Astrocyte (in vitro differentiated cells and primary cell): ENCODE data around the gene PRR5. TPM values are rescaled to one million over a fixed set of nuclear protein-coding genes. Genes with fewer than 3 reads are reported as not detected.

Source experiments
- DNase-seq: peaks from one replicate; pipeline ENCODE4 v3.0.0-alpha.2; 2010; ENCODE audit warnings: low read depth
- FAIRE-seq: peaks from 2 replicates; lab custom pipeline; 2011; peaks lifted over from hg19 to GRCh38; lab: Jason Lieb, UNC
- H2AFZ ChIP-seq: 2 replicates; pipeline ENCODE4 v1.6.0; 2012; ENCODE audit warnings: low read depth, low read length, inconsistent platforms
- H3K27ac ChIP-seq: 2 replicates; pipeline ENCODE4 v1.5.1; 2011; ENCODE audit warnings: low read depth, low read length, inconsistent platforms
- H3K27me3 ChIP-seq: 2 replicates; pipeline ENCODE4 v1.6.0; 2011; ENCODE audit warnings: low read length, inconsistent platforms; ENCODE audit not compliant: insufficient read depth
- H3K36me3 ChIP-seq: 2 replicates; pipeline ENCODE4 v1.5.1; 2011; ENCODE audit warnings: low read length, inconsistent platforms; ENCODE audit not compliant: insufficient read depth
- H3K4me1 ChIP-seq: 2 replicates; pipeline ENCODE4 v1.5.1; 2011; ENCODE audit warnings: low read length, inconsistent platforms; ENCODE audit not compliant: insufficient read depth
- H3K4me2 ChIP-seq: 2 replicates; pipeline ENCODE4 v1.6.0; 2012; ENCODE audit warnings: low read length, inconsistent platforms
- H3K4me3 ChIP-seq: 2 replicates; pipeline ENCODE4 v1.5.1; 2011; ENCODE audit warnings: low read depth, mild to moderate bottlenecking, low read length, inconsistent platforms; ENCODE audit not compliant: insufficient read depth
- H3K79me2 ChIP-seq: 2 replicates; pipeline ENCODE4 v1.6.0; 2012; ENCODE audit warnings: mild to moderate bottlenecking, low read length, inconsistent platforms; ENCODE audit not compliant: insufficient read depth
- H3K9ac ChIP-seq: 2 replicates; pipeline ENCODE4 v1.6.0; 2012; ENCODE audit warnings: mild to moderate bottlenecking, low read length, inconsistent platforms
- H3K9me3 ChIP-seq: 2 replicates; pipeline ENCODE4 v1.5.1; 2012; ENCODE audit warnings: low read depth, mild to moderate bottlenecking, low read length, inconsistent platforms; ENCODE audit not compliant: insufficient read depth
- H4K20me1 ChIP-seq: 2 replicates; pipeline ENCODE4 v1.6.0; 2012; ENCODE audit warnings: low read length, inconsistent platforms; ENCODE audit not compliant: insufficient read depth
- H3K27ac Mint-ChIP-seq: one replicate; pipeline ENCODE4 v1.8.0; 2021; ENCODE audit warnings: mild to moderate bottlenecking, mixed read lengths; ENCODE audit not compliant: unreplicated experiment
- H3K27me3 Mint-ChIP-seq: one replicate; pipeline ENCODE4 v1.8.0; 2021; ENCODE audit warnings: low read depth, mixed read lengths; ENCODE audit not compliant: unreplicated experiment
- H3K36me3 Mint-ChIP-seq: one replicate; pipeline ENCODE4 v1.8.0; 2021; ENCODE audit warnings: low read depth, mixed read lengths; ENCODE audit not compliant: unreplicated experiment
- H3K4me1 Mint-ChIP-seq: one replicate; pipeline ENCODE4 v1.8.0; 2021; ENCODE audit warnings: low read depth, mixed read lengths; ENCODE audit not compliant: unreplicated experiment
- H3K4me3 Mint-ChIP-seq: one replicate; pipeline ENCODE4 v1.8.0; 2021; ENCODE audit warnings: mild to moderate bottlenecking, moderate library complexity, mixed read lengths; ENCODE audit not compliant: unreplicated experiment
- H3K9me3 Mint-ChIP-seq: one replicate; pipeline ENCODE4 v1.8.0; 2021; ENCODE audit warnings: mild to moderate bottlenecking, mixed read lengths; ENCODE audit not compliant: unreplicated experiment
- EZH2 ChIP-seq: IDR thresholded peaks from 2 replicates; pipeline ENCODE4 v1.6.1; 2012; ENCODE audit warnings: mild to moderate bottlenecking, low read length, inconsistent platforms; ENCODE audit not compliant: insufficient read depth
- total RNA-seq: library from RNA; stranded (reverse); gene quantifications from 2 replicates; pipeline ENCODE4 v1.2.1, GENCODE V29; 2021
- TF ChIP-seq, protein P1 (sequence below): IDR thresholded peaks from 2 replicates; pipeline ENCODE4 v1.5.1; 2011; ENCODE audit warnings: low read depth, mild to moderate bottlenecking, inconsistent platforms, low read length, moderate library complexity; ENCODE audit not compliant: insufficient read depth

Gene PRR5
- total RNA-seq, 1 donor from 2014 or later: 23.6 TPM

GRCh38 chr22:44759001-44759400, 57.0 kb downstream of the PRR5 start:
- no peak for DNase-seq
- peak overlapping the region; percentile 34 for H3K27ac Mint-ChIP-seq
- Histone ChIP-seq H3K9me3 (no peaks in the 10 kb centered on the region), H3K27ac (no peak overlapping the region), H3K79me2 (no peaks in the 10 kb centered on the region), H3K4me1 (peaks cover 12% of the 10 kb centered on the region), H3K4me3 (no peak overlapping the region), H2AFZ (no peak overlapping the region), H3K4me2 (peak overlapping the region; percentile 18), H3K27me3 (peaks cover 31% of the 10 kb centered on the region), H3K9ac (no peak overlapping the region), H3K36me3 (no peaks in the 10 kb centered on the region), H4K20me1 (peaks cover 4% of the 10 kb centered on the region)
- FAIRE-seq: no peak
- H3K4me1 Mint-ChIP-seq: peaks cover 16% of the 10 kb centered on the region
- H3K9me3 Mint-ChIP-seq: peaks cover 10% of the 10 kb centered on the region
- no peaks in the 10 kb centered on the region for H3K36me3 Mint-ChIP-seq
- TF ChIP-seq EZH2: no peak
- TF ChIP-seq, protein P1, sequence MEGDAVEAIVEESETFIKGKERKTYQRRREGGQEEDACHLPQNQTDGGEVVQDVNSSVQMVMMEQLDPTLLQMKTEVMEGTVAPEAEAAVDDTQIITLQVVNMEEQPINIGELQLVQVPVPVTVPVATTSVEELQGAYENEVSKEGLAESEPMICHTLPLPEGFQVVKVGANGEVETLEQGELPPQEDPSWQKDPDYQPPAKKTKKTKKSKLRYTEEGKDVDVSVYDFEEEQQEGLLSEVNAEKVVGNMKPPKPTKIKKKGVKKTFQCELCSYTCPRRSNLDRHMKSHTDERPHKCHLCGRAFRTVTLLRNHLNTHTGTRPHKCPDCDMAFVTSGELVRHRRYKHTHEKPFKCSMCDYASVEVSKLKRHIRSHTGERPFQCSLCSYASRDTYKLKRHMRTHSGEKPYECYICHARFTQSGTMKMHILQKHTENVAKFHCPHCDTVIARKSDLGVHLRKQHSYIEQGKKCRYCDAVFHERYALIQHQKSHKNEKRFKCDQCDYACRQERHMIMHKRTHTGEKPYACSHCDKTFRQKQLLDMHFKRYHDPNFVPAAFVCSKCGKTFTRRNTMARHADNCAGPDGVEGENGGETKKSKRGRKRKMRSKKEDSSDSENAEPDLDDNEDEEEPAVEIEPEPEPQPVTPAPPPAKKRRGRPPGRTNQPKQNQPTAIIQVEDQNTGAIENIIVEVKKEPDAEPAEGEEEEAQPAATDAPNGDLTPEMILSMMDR: no peak
- no peak overlapping the region for H3K4me3 Mint-ChIP-seq
- peaks cover 11% of the 10 kb centered on the region for H3K27me3 Mint-ChIP-seq

- Mint-ChIP-seq H3K4me3 (no peak overlapping the region), H3K36me3 (no peaks in the 10 kb centered on the region), H3K4me1 (peaks cover 16% of the 10 kb centered on the region), H3K9me3 (peaks cover 10% of the 10 kb centered on the region), H3K27me3 (peaks cover 12% of the 10 kb centered on the region), H3K27ac (peak overlapping the region; percentile 34)
- FAIRE-seq (no peak), DNase-seq (no peak)
- Histone ChIP-seq H3K9ac (no peak overlapping the region), H2AFZ (no peak overlapping the region), H3K4me3 (no peak overlapping the region), H3K9me3 (no peaks in the 10 kb centered on the region), H3K36me3 (no peaks in the 10 kb centered on the region), H3K27me3 (peaks cover 31% of the 10 kb centered on the region), H3K4me2 (no peak overlapping the region), H3K4me1 (peaks cover 12% of the 10 kb centered on the region), H3K27ac (no peak overlapping the region), H4K20me1 (peaks cover 4% of the 10 kb centered on the region), H3K79me2 (no peaks in the 10 kb centered on the region)
- TF ChIP-seq, protein P1: no peak
- no peak for TF ChIP-seq EZH2
Measured at GRCh38 chr22:44759430-44760310, 57.7 kb downstream of the PRR5 start.

DNA sequence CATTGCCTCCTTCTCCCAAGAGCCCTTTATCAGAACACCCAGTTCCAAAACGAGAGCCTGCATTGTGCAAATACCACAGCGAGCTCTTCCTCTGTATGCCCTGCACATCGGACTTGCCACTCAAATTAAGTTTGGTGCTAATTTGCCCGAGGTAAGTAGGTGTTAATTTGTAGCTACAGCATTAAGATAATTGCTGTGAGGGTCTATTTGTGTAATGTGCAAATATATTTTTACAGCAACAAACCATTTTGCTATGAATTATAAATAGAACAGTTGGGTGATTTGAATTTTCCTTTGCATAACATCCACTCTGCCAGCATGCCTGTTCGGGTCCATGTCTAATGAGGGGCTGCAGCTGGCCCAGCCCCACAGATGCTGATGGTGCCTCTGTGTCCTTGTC, 58.5 kb downstream of the PRR5 start:
- H3K27me3 Mint-ChIP-seq: peaks cover 10% of the 10 kb centered on the region
- DNase-seq (no peak), FAIRE-seq (no peak)
- H3K36me3 Mint-ChIP-seq: no peaks in the 10 kb centered on the region
- no peak overlapping the region for H3K27ac Mint-ChIP-seq
- H3K4me3 Mint-ChIP-seq: no peak overlapping the region
- no peaks in the 10 kb centered on the region for H3K79me2 ChIP-seq
- H3K4me3 ChIP-seq: no peak overlapping the region
- no peak overlapping the region for H3K4me2 ChIP-seq
- no peak overlapping the region for H3K27ac ChIP-seq
- TF ChIP-seq, protein P1: no peak
- TF ChIP-seq EZH2: no peak
- no peak overlapping the region for H3K9ac ChIP-seq
- peaks cover 12% of the 10 kb centered on the region for H3K4me1 ChIP-seq
- no peaks in the 10 kb centered on the region for H3K9me3 ChIP-seq
- H3K27me3 ChIP-seq: peaks cover 29% of the 10 kb centered on the region
- H2AFZ ChIP-seq: no peak overlapping the region
- peaks cover 10% of the 10 kb centered on the region for H3K9me3 Mint-ChIP-seq
- peaks cover 4% of the 10 kb centered on the region for H4K20me1 ChIP-seq
- no peaks in the 10 kb centered on the region for H3K36me3 ChIP-seq
- peaks cover 11% of the 10 kb centered on the region for H3K4me1 Mint-ChIP-seq
